ENCODE data around the gene FBXO30.

Gene FBXO30

GRCh38 chr6:145758113-145758512 lies 56.5 kb downstream of the FBXO30 start:
- no peak for DNase-seq (ENCODE audit: low read depth in 2 of 2, low spot score in 1 of 2)

- no peak for DNase-seq (ENCODE audit: low read depth in 2 of 2, low spot score in 1 of 2)
Measured at GRCh38 chr6:145756170-145756662, 58.4 kb downstream of the FBXO30 start.

- no peak for DNase-seq (ENCODE audit: low read depth in 2 of 2, low spot score in 1 of 2)
Measured at GRCh38 chr6:145755682-145756081, 58.9 kb downstream of the FBXO30 start.

GRCh38 chr6:145752638-145753037 lies 62.0 kb downstream of the FBXO30 start:
- no peak for DNase-seq (ENCODE audit: low read depth in 2 of 2, low spot score in 1 of 2)

- no peak for DNase-seq (ENCODE audit: low read depth in 2 of 2, low spot score in 1 of 2)
Measured at GRCh38 chr6:145749632-145750031, 65.0 kb downstream of the FBXO30 start.

- no peak for DNase-seq (ENCODE audit: low read depth in 2 of 2, low spot score in 1 of 2)
Measured at GRCh38 chr6:145745861-145746260, 68.7 kb downstream of the FBXO30 start.

- no peak for DNase-seq (ENCODE audit: low read depth in 2 of 2, low spot score in 1 of 2)
Measured at GRCh38 chr6:145744619-145745018, 70.0 kb downstream of the FBXO30 start.
